GM23338 (cell line): ENCODE measurements around the gene ADCY3. TPM values are rescaled to one million over a fixed set of nuclear protein-coding genes. Genes with fewer than 3 reads are reported as not detected.

ENCODE experiments used
- ATAC-seq: fragments of 200-7000 bp; cut with Tn5 transposase; 3 replicates; pipeline ENCODE4 v1.9.1; 2020
- DNase-seq: peaks from one replicate; pipeline ENCODE4 v3.0.0-alpha.2; 2015; ENCODE audit warnings: low spot score
- H2AFZ ChIP-seq: fragments of 200-600 bp; sonication (generic); 2 replicates; pipeline ENCODE4 v1.8.0; 2016; ENCODE audit warnings: antibody characterized with exemption, mild to moderate bottlenecking, moderate library complexity
- H3F3A ChIP-seq: fragments of 200-600 bp; sonication (generic); replicated peaks from 2 replicates; pipeline ENCODE4 v1.8.0; 2017; ENCODE audit warnings: antibody characterized with exemption, mixed run types, low read depth
- H3K27ac ChIP-seq: fragments of 200-600 bp; sonication (generic); 2 replicates; pipeline ENCODE4 v1.6.1; 2016; ENCODE audit warnings: low read depth
- H3K27me3 ChIP-seq: fragments of 200-600 bp; sonication (generic); 2 replicates; pipeline ENCODE4 v1.8.0; 2016; ENCODE audit warnings: mild to moderate bottlenecking, mixed run types, moderate library complexity; ENCODE audit not compliant: insufficient read depth
- H3K36me3 ChIP-seq: fragments of 200-600 bp; sonication (generic); 2 replicates; pipeline ENCODE4 v1.8.0; 2016; ENCODE audit warnings: mild to moderate bottlenecking; ENCODE audit not compliant: insufficient read depth
- H3K4me1 ChIP-seq: fragments of 200-600 bp; sonication (generic); 2 replicates; pipeline ENCODE4 v1.8.0; 2016; ENCODE audit warnings: mild to moderate bottlenecking, moderate library complexity; ENCODE audit not compliant: insufficient read depth
- H3K4me2 ChIP-seq: fragments of 200-600 bp; sonication (generic); 2 replicates; pipeline ENCODE4 v1.7.1; 2017; ENCODE audit warnings: mixed run types
- H3K4me3 ChIP-seq: fragments of 200-600 bp; sonication (generic); 2 replicates; pipeline ENCODE4 v1.6.1; 2016; ENCODE audit warnings: mixed run types
- H3K79me2 ChIP-seq: fragments of 200-600 bp; sonication (generic); replicated peaks from 2 replicates; pipeline ENCODE4 v1.8.0; 2017; ENCODE audit warnings: mild to moderate bottlenecking; ENCODE audit not compliant: insufficient read depth
- H3K9me2 ChIP-seq: fragments of 200-600 bp; sonication (generic); 2 replicates; pipeline ENCODE4 v1.8.0; 2017; ENCODE audit not compliant: insufficient read depth
- H4K20me1 ChIP-seq: fragments of 200-600 bp; sonication (generic); replicated peaks from 2 replicates; pipeline ENCODE4 v1.8.0; 2017; ENCODE audit warnings: mild to moderate bottlenecking; ENCODE audit not compliant: insufficient read depth
- H3K27ac Mint-ChIP-seq: 2 replicates; pipeline ENCODE4 v1.8.0; 2020; ENCODE audit warnings: inconsistent platforms, mild to moderate bottlenecking, moderate library complexity, mixed read lengths
- H3K27me3 Mint-ChIP-seq: 3 replicates; pipeline ENCODE4 v1.8.0; 2022; ENCODE audit warnings: low read depth, mild to moderate bottlenecking, moderate library complexity, mixed read lengths, inconsistent platforms; ENCODE audit not compliant: insufficient read depth, poor library complexity
- H3K36me3 Mint-ChIP-seq: 3 replicates; pipeline ENCODE4 v1.8.0; 2021; ENCODE audit warnings: low read depth, mild to moderate bottlenecking, inconsistent platforms, moderate library complexity, mixed read lengths
- H3K4me1 Mint-ChIP-seq: 3 replicates; pipeline ENCODE4 v1.8.0; 2020; ENCODE audit warnings: mild to moderate bottlenecking, inconsistent platforms, mixed read lengths
- H3K4me3 Mint-ChIP-seq: 3 replicates; pipeline ENCODE4 v1.8.0; 2021; ENCODE audit warnings: moderate library complexity, mild to moderate bottlenecking, inconsistent platforms, mixed read lengths
- H3K9me3 Mint-ChIP-seq: 3 replicates; pipeline ENCODE4 v1.8.0; 2020; ENCODE audit warnings: moderate library complexity, mild to moderate bottlenecking, inconsistent platforms, mixed read lengths
- CREB1 ChIP-seq: fragments of 250-450 bp; sonication (Bioruptor Pico); IDR thresholded peaks from 2 replicates; pipeline ENCODE4 v1.5.0; 2020; ENCODE audit warnings: low read depth, mild to moderate bottlenecking, moderate library complexity
- EZH2 ChIP-seq: fragments of 200-600 bp; sonication (generic); IDR thresholded peaks from one replicate; pipeline ENCODE4 v1.8.0; 2017; ENCODE audit warnings: antibody characterized with exemption, mild to moderate bottlenecking, low read depth; ENCODE audit not compliant: unreplicated experiment
- EZH2phosphoT487 ChIP-seq: fragments of 200-600 bp; sonication (generic); IDR thresholded peaks from one replicate; pipeline ENCODE4 v1.8.1; 2018; ENCODE audit warnings: antibody characterized with exemption; ENCODE audit not compliant: unreplicated experiment
- JUNB ChIP-seq: IDR thresholded peaks from one replicate; pipeline ENCODE4 v1.6.1; 2016; ENCODE audit warnings: antibody characterized with exemption; ENCODE audit not compliant: unreplicated experiment
- NANOG ChIP-seq: IDR thresholded peaks from 2 replicates; pipeline ENCODE4 v1.6.1; 2016; ENCODE audit warnings: antibody characterized with exemption, borderline replicate concordance
- POLR2AphosphoS5 ChIP-seq: IDR thresholded peaks from 2 replicates; pipeline ENCODE4 v1.6.1; 2016; ENCODE audit warnings: antibody characterized with exemption, low read depth
- STAT1 ChIP-seq: IDR thresholded peaks from one replicate; pipeline ENCODE4 v1.6.1; 2016; ENCODE audit warnings: antibody characterized with exemption; ENCODE audit not compliant: unreplicated experiment
- ZNF331 ChIP-seq: fragments of 250-450 bp; sonication (Bioruptor Pico); IDR thresholded peaks from 2 replicates; pipeline ENCODE4 v1.5.0; 2020; ENCODE audit warnings: low read depth, mild to moderate bottlenecking, moderate library complexity
- polyA plus RNA-seq: library from polyadenylated mRNA; unstranded; fragments of >200 nt; fragmentation: Nextera tagmentation; extraction: Ambion mirVana; gene quantifications from 2 replicates; pipeline ENCODE4 v1.2.1, GENCODE V29; 2016
- total RNA-seq: library from RNA; depleted of rRNA; stranded (reverse); fragments of >200 nt; shearing (Covaris generic); gene quantifications from 2 replicates; pipeline ENCODE4 v1.2.3, GENCODE V29; 2014
- TF ChIP-seq, protein P1 (sequence below): IDR thresholded peaks from 2 replicates; pipeline ENCODE4 v1.6.1; 2016; ENCODE audit warnings: antibody characterized with exemption
- TF ChIP-seq, protein P2 (sequence below), 2 experiments: fragments of 200-600 bp in 1 of 2; sonication (generic) in 1 of 2; conservative IDR thresholded peaks; 2 replicates each; pipeline versions ENCODE4 v1.5.1 to v1.6.1; 2016 to 2017; ENCODE audit warnings: antibody characterized with exemption in 2 of 2, low read depth in 2 of 2, mild to moderate bottlenecking in 2 of 2, moderate library complexity in 1 of 2
- TF ChIP-seq, protein P3 (sequence below): fragments of 250-450 bp; sonication (Bioruptor Pico); IDR thresholded peaks from 2 replicates; pipeline ENCODE4 v1.5.0; 2020; ENCODE audit warnings: mild to moderate bottlenecking, moderate library complexity
- TF ChIP-seq, protein P4 (sequence below): IDR thresholded peaks from one replicate; pipeline ENCODE4 v1.6.1; 2018; ENCODE audit warnings: antibody characterized with exemption; ENCODE audit not compliant: unreplicated experiment

ADCY3 gene
- total and polyA plus RNA-seq, 2 experiments from 2014 or later = 9.7 to 32.4 TPM

DNA sequence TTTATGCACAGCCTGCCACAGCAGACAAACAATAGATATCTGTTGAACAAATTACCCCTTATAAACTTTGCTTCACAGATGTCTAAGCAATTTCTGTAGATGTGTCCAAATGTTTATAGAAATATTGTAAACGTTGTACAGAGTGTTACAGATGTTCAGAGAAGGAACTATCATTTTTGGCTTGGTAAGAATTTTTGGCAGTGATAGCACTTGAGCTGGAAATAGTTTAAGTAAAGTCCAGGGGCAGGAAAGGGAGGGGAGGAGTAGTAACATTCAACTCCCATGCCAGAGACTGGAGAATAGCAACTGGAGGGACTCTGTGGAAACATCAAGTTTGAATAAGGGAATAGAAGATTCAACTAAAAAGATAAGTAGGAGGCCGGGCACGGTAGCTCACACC lies 131.2 kb downstream of the ADCY3 start:
- Mint-ChIP-seq H3K9me3 (no peaks in the 10 kb centered on the region), H3K36me3 (peaks cover 10% of the 10 kb centered on the region; the same call in 2 of the 3 replicates), H3K4me1 (peaks cover 18% of the 10 kb centered on the region), H3K27ac (no peak overlapping the region), H3K27me3 (peaks cover 15% of the 10 kb centered on the region), H3K4me3 (no peak overlapping the region)
- Histone ChIP-seq H2AFZ (no peak overlapping the region), H3F3A (no peaks in the 10 kb centered on the region), H3K9me2 (no peaks in the 10 kb centered on the region), H3K4me2 (no peak overlapping the region), H3K4me1 (peaks cover 18% of the 10 kb centered on the region), H3K79me2 (peaks cover 4% of the 10 kb centered on the region), H3K27me3 (no peaks in the 10 kb centered on the region), H4K20me1 (no peaks in the 10 kb centered on the region), H3K36me3 (no peaks in the 10 kb centered on the region), H3K27ac (no peak overlapping the region), H3K4me3 (no peak overlapping the region)
- DNase-seq (no peak), ATAC-seq (no peak)
- no peak for TF ChIP-seq CREB1 (CRISPR knock-in tag)
- TF ChIP-seq EZH2phosphoT487 = no peak
- TF ChIP-seq, protein P1, sequence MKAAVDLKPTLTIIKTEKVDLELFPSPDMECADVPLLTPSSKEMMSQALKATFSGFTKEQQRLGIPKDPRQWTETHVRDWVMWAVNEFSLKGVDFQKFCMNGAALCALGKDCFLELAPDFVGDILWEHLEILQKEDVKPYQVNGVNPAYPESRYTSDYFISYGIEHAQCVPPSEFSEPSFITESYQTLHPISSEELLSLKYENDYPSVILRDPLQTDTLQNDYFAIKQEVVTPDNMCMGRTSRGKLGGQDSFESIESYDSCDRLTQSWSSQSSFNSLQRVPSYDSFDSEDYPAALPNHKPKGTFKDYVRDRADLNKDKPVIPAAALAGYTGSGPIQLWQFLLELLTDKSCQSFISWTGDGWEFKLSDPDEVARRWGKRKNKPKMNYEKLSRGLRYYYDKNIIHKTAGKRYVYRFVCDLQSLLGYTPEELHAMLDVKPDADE = no peak
- TF ChIP-seq, protein P2, sequence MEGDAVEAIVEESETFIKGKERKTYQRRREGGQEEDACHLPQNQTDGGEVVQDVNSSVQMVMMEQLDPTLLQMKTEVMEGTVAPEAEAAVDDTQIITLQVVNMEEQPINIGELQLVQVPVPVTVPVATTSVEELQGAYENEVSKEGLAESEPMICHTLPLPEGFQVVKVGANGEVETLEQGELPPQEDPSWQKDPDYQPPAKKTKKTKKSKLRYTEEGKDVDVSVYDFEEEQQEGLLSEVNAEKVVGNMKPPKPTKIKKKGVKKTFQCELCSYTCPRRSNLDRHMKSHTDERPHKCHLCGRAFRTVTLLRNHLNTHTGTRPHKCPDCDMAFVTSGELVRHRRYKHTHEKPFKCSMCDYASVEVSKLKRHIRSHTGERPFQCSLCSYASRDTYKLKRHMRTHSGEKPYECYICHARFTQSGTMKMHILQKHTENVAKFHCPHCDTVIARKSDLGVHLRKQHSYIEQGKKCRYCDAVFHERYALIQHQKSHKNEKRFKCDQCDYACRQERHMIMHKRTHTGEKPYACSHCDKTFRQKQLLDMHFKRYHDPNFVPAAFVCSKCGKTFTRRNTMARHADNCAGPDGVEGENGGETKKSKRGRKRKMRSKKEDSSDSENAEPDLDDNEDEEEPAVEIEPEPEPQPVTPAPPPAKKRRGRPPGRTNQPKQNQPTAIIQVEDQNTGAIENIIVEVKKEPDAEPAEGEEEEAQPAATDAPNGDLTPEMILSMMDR (conservative IDR thresholded peaks at IDR 0.05; ENCODE audit: low read depth in 2 of 2) = no peak
- TF ChIP-seq STAT1 = no peak
- TF ChIP-seq EZH2 = no peak
- TF ChIP-seq, protein P3, sequence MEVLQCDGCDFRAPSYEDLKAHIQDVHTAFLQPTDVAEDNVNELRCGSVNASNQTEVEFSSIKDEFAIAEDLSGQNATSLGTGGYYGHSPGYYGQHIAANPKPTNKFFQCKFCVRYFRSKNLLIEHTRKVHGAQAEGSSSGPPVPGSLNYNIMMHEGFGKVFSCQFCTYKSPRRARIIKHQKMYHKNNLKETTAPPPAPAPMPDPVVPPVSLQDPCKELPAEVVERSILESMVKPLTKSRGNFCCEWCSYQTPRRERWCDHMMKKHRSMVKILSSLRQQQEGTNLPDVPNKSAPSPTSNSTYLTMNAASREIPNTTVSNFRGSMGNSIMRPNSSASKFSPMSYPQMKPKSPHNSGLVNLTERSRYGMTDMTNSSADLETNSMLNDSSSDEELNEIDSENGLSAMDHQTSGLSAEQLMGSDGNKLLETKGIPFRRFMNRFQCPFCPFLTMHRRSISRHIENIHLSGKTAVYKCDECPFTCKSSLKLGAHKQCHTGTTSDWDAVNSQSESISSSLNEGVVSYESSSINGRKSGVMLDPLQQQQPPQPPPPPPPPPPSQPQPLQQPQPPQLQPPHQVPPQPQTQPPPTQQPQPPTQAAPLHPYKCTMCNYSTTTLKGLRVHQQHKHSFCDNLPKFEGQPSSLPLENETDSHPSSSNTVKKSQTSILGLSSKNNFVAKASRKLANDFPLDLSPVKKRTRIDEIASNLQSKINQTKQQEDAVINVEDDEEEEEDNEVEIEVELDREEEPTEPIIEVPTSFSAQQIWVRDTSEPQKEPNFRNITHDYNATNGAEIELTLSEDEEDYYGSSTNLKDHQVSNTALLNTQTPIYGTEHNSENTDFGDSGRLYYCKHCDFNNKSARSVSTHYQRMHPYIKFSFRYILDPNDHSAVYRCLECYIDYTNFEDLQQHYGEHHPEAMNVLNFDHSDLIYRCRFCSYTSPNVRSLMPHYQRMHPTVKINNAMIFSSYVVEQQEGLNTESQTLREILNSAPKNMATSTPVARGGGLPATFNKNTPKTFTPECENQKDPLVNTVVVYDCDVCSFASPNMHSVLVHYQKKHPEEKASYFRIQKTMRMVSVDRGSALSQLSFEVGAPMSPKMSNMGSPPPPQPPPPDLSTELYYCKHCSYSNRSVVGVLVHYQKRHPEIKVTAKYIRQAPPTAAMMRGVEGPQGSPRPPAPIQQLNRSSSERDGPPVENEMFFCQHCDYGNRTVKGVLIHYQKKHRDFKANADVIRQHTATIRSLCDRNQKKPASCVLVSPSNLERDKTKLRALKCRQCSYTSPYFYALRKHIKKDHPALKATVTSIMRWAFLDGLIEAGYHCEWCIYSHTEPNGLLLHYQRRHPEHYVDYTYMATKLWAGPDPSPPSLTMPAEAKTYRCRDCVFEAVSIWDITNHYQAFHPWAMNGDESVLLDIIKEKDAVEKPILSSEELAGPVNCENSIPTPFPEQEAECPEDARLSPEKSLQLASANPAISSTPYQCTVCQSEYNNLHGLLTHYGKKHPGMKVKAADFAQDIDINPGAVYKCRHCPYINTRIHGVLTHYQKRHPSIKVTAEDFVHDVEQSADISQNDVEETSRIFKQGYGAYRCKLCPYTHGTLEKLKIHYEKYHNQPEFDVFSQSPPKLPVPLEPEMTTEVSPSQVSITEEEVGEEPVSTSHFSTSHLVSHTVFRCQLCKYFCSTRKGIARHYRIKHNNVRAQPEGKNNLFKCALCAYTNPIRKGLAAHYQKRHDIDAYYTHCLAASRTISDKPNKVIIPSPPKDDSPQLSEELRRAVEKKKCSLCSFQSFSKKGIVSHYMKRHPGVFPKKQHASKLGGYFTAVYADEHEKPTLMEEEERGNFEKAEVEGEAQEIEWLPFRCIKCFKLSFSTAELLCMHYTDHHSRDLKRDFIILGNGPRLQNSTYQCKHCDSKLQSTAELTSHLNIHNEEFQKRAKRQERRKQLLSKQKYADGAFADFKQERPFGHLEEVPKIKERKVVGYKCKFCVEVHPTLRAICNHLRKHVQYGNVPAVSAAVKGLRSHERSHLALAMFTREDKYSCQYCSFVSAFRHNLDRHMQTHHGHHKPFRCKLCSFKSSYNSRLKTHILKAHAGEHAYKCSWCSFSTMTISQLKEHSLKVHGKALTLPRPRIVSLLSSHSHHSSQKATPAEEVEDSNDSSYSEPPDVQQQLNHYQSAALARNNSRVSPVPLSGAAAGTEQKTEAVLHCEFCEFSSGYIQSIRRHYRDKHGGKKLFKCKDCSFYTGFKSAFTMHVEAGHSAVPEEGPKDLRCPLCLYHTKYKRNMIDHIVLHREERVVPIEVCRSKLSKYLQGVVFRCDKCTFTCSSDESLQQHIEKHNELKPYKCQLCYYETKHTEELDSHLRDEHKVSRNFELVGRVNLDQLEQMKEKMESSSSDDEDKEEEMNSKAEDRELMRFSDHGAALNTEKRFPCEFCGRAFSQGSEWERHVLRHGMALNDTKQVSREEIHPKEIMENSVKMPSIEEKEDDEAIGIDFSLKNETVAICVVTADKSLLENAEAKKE (CRISPR knock-in tag) = no peak
- no peak for TF ChIP-seq NANOG
- TF ChIP-seq, protein P4, sequence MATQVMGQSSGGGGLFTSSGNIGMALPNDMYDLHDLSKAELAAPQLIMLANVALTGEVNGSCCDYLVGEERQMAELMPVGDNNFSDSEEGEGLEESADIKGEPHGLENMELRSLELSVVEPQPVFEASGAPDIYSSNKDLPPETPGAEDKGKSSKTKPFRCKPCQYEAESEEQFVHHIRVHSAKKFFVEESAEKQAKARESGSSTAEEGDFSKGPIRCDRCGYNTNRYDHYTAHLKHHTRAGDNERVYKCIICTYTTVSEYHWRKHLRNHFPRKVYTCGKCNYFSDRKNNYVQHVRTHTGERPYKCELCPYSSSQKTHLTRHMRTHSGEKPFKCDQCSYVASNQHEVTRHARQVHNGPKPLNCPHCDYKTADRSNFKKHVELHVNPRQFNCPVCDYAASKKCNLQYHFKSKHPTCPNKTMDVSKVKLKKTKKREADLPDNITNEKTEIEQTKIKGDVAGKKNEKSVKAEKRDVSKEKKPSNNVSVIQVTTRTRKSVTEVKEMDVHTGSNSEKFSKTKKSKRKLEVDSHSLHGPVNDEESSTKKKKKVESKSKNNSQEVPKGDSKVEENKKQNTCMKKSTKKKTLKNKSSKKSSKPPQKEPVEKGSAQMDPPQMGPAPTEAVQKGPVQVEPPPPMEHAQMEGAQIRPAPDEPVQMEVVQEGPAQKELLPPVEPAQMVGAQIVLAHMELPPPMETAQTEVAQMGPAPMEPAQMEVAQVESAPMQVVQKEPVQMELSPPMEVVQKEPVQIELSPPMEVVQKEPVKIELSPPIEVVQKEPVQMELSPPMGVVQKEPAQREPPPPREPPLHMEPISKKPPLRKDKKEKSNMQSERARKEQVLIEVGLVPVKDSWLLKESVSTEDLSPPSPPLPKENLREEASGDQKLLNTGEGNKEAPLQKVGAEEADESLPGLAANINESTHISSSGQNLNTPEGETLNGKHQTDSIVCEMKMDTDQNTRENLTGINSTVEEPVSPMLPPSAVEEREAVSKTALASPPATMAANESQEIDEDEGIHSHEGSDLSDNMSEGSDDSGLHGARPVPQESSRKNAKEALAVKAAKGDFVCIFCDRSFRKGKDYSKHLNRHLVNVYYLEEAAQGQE = no peak
- no peak for TF ChIP-seq POLR2AphosphoS5
- TF ChIP-seq ZNF331 (CRISPR knock-in tag) = no peak
- no peak for TF ChIP-seq JUNB
